ENCODE measurements around the gene AQP10. TPM values are rescaled to one million over a fixed set of nuclear protein-coding genes. Genes with fewer than 3 reads are reported as not detected.
A peak's percentile ranks its signal among the peaks of the same experiment; 100 is the strongest.

Gene AQP10
- total and polyA plus RNA-seq, 10 donors = 0.09 to 3.1 (median 0.42) TPM

GRCh38 chr1:154344977-154345837, 24.3 kb downstream of the AQP10 start:
- Histone ChIP-seq H3K4me3 (peak overlapping the region in 2 of 8 donors; percentile 22 to 56), H3K9me3 (no peaks in the 10 kb centered on the region), H3K27ac (peak overlapping the region in 4 of 8 donors; percentile 11 to 85 (median 52)), H3K4me1 (peaks cover 5 to 73% (median 39%) of the 10 kb centered on the region in 6 donors), H3K36me3 (peaks cover 4 to 100% (median 78%) of the 10 kb centered on the region in 6 donors), H3K27me3 (replicated peaks in 1 of 7) (no peaks in the 10 kb centered on the region)
- TF ChIP-seq CTCF (IDR thresholded peaks at IDR 0.05 in 8 of 11, conservative IDR thresholded peaks at IDR 0.05 in 3 of 11) = peak in 10 of 11 experiments; percentile 26 to 69 (median 54)
- no peak for TF ChIP-seq POLR2AphosphoS5 (IDR thresholded peaks at IDR 0.05)
- TF ChIP-seq POLR2A (IDR thresholded peaks at IDR 0.05) = no peak
- 81 to 90% (median 86%) methylated on average over 10 to 12 of the region's 12 CpGs for WGBS, 5 donors
- intact Hi-C loops (cut with DNase I; ENCODE audit: low total_unique reads) = no loop called here
- peak; percentile 84 for DNase-seq

GRCh38 chr1:154346276-154346917, 25.5 kb downstream of the AQP10 start:
- DNase-seq = no peak
- H3K4me1 ChIP-seq = peaks cover 5 to 64% (median 38%) of the 10 kb centered on the region in 6 donors
- H3K9me3 ChIP-seq = no peaks in the 10 kb centered on the region
- 78 to 91% (median 84%) methylated on average over 15 of the region's 15 CpGs for WGBS, 5 donors
- intact Hi-C loops (cut with DNase I; ENCODE audit: low total_unique reads) = no loop called here
- H3K27me3 ChIP-seq (replicated peaks in 1 of 7) = peaks cover 0 to 2% (median 0%) of the 10 kb centered on the region in 7 donors
- no peak overlapping the region for H3K4me3 ChIP-seq
- peak overlapping the region in 4 of 8 donors; percentile 28 to 66 (median 48) for H3K27ac ChIP-seq
- H3K36me3 ChIP-seq = peaks cover 0 to 93% (median 67%) of the 10 kb centered on the region in 6 donors
- no peak for TF ChIP-seq POLR2AphosphoS5 (IDR thresholded peaks at IDR 0.05)
- no peak for TF ChIP-seq POLR2A (IDR thresholded peaks at IDR 0.05)
- TF ChIP-seq CTCF (IDR thresholded peaks at IDR 0.05 in 8 of 11, conservative IDR thresholded peaks at IDR 0.05 in 3 of 11) = no peak

- WGBS, 5 donors = 70 to 86% (median 81%) methylated on average over 3 of the region's 3 CpGs
- peaks cover 14 to 64% (median 36%) of the 10 kb centered on the region in 6 donors for H3K4me1 ChIP-seq
- intact Hi-C loops (cut with DNase I; ENCODE audit: low total_unique reads) = no loop called here
- H3K27ac ChIP-seq = no peak overlapping the region
- H3K9me3 ChIP-seq = no peaks in the 10 kb centered on the region
- no peak for DNase-seq
- H3K36me3 ChIP-seq = peaks cover 0 to 77% (median 56%) of the 10 kb centered on the region in 6 donors
- H3K4me3 ChIP-seq = no peak overlapping the region
- H3K27me3 ChIP-seq (replicated peaks in 1 of 7) = peaks cover 0 to 17% (median 0%) of the 10 kb centered on the region in 7 donors
- no peak for TF ChIP-seq CTCF (IDR thresholded peaks at IDR 0.05 in 8 of 11, conservative IDR thresholded peaks at IDR 0.05 in 3 of 11)
- TF ChIP-seq POLR2A (IDR thresholded peaks at IDR 0.05) = no peak
- no peak for TF ChIP-seq POLR2AphosphoS5 (IDR thresholded peaks at IDR 0.05)
These were observed 27.1 kb downstream of the AQP10 start for GRCh38 chr1:154347961-154348360.

Measured in spleen (tissue), 11 donors.